ENCODE results near the gene C1orf174. TPM values are rescaled to one million over a fixed set of nuclear protein-coding genes. Genes with fewer than 3 reads are reported as not detected.

Gene C1orf174
- total RNA-seq, 1 donor from 2014 or later = 11.7 TPM

GRCh38 chr1:3939242-3940080 is 39.4 kb upstream of the C1orf174 start:
- no peak overlapping the region for H3K27ac ChIP-seq (replicated peaks)
- H3K9me3 ChIP-seq (replicated peaks) = peaks cover 15% of the 10 kb centered on the region
- no peaks in the 10 kb centered on the region for H3K36me3 ChIP-seq
- intact Hi-C loops (cut with micrococcal nuclease) = no loop called here
- DNase-seq = no peak
- TF ChIP-seq CTCF (IDR thresholded peaks at IDR 0.05; ENCODE audit: borderline replicate concordance) = no peak
- peaks cover 83% of the 10 kb centered on the region for H3K27me3 ChIP-seq (ENCODE audit: low read depth)
- H3K4me3 ChIP-seq = no peak overlapping the region
- H3K4me1 ChIP-seq = no peaks in the 10 kb centered on the region

- intact Hi-C loops (cut with micrococcal nuclease) = no loop called here
- TF ChIP-seq CTCF (IDR thresholded peaks at IDR 0.05; ENCODE audit: borderline replicate concordance) = no peak
- no peak for DNase-seq
- no peak overlapping the region for H3K27ac ChIP-seq (replicated peaks)
- peaks cover 57% of the 10 kb centered on the region for H3K27me3 ChIP-seq (ENCODE audit: low read depth)
- peaks cover 11% of the 10 kb centered on the region for H3K9me3 ChIP-seq (replicated peaks)
- no peaks in the 10 kb centered on the region for H3K36me3 ChIP-seq
- H3K4me3 ChIP-seq = no peak overlapping the region
- H3K4me1 ChIP-seq = no peaks in the 10 kb centered on the region
Observed at GRCh38 chr1:3932156-3932919, 32.3 kb upstream of the C1orf174 start.

DNA sequence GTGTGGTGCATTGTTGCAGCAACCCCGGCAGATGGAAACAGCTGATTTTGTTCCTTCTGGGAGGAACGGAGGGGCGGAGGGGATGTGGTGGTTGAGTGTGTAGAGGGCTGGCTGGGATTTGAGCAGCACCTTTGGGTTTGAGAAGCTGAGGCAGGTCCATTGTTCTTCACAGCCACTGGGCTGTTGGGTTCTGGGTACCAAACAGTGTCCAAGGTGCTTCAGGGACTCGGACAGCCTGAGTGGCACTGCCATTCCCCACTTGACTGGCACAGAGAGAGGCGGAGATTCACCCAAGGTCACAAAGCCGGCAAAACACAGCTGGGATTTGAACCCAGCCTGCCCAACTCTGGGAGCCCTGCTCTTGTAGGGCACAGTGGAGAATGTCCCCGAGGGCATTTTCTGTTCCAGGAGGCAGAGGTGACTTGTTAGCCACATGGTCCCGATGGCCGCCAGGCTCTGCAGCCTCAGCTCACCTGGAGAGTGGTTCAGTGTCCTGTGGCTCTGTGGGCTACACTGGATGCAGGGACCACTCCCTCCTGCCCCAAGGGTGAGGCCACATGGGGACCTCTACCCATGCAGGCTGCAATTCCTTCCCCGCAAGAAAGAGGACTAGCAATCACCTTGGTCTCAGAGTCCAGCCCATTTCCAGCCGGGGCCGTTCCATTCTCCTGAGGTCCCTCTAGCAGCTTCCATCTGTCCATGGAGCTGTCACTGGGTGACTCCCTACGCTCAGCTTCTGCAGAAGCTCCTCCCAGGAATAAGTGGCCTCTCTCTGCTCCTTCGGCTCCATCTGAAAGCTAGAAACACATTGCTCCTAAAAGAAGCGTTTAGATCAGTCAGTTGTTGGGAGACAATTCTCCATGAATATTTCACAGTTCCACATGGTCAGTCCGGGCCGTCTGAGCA is 31.2 kb upstream of the C1orf174 start:
- Histone ChIP-seq H3K4me3 (no peak overlapping the region), H3K27me3 (ENCODE audit: low read depth) (peaks cover 59% of the 10 kb centered on the region), H3K36me3 (no peaks in the 10 kb centered on the region), H3K9me3 (replicated peaks) (peaks cover under 1% of the 10 kb centered on the region), H3K4me1 (no peaks in the 10 kb centered on the region), H3K27ac (replicated peaks) (no peak overlapping the region)
- intact Hi-C loops (cut with micrococcal nuclease) = no loop called here
- TF ChIP-seq CTCF (IDR thresholded peaks at IDR 0.05; ENCODE audit: borderline replicate concordance) = no peak
- no peak for DNase-seq

DNA sequence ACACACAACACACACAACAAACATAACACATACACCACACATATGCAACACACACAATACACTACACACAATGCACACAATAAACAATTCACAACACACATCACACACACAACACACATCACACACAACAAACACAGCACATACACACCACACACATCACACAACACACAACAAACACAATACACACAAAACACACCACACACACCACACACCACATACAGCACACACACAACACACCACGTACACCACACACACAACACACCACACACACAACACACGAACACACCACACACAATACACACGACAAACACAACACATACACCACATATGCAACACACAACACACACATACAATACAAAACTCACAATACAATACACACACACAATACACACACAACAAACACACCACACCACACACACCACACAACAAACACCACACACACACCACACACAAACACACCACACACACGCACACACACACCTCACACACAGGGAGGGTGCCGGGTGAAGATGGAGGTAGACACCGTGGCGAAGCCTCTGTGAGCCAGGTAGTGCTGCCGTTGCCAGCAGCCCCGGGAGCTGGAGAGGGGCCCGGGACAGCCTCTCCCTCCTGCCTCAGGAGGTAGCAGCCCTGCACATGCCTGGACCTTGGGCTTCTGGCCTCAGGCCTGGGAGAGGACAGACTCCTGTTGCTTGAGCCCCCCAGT is 30.4 kb upstream of the C1orf174 start:
- intact Hi-C loops (cut with micrococcal nuclease) = no loop called here
- no peak overlapping the region for H3K4me3 ChIP-seq
- no peaks in the 10 kb centered on the region for H3K36me3 ChIP-seq
- DNase-seq = no peak
- no peak for TF ChIP-seq CTCF (IDR thresholded peaks at IDR 0.05; ENCODE audit: borderline replicate concordance)
- peaks cover 62% of the 10 kb centered on the region for H3K27me3 ChIP-seq (ENCODE audit: low read depth)
- H3K27ac ChIP-seq (replicated peaks) = no peak overlapping the region
- no peaks in the 10 kb centered on the region for H3K9me3 ChIP-seq (replicated peaks)
- no peaks in the 10 kb centered on the region for H3K4me1 ChIP-seq
